Testis (tissue), 2 donors: ENCODE data around the gene NAP1L4.

Experiments used
- CTCF ChIP-seq, 3 experiments: fragments of 450-650 bp in 2 of 3; fragments of 200-600 bp in 1 of 3; sonication (generic) in 1 of 3; IDR thresholded peaks; one replicate each; pipeline ENCODE4 v1.5.1; 2016 to 2019; ENCODE audit warnings: antibody characterized with exemption in 3 of 3, mild to moderate bottlenecking in 2 of 3, moderate library complexity in 1 of 3
- POLR2A ChIP-seq: fragments of 450-650 bp; IDR thresholded peaks from one replicate; pipeline ENCODE4 v1.6.1; 2017; ENCODE audit warnings: antibody characterized with exemption, mild to moderate bottlenecking, moderate library complexity

GRCh38 chr11:2921261-2921660 lies 70.9 kb downstream of the NAP1L4 start:
- TF ChIP-seq CTCF (IDR thresholded peaks at IDR 0.05): no peak
- TF ChIP-seq POLR2A: no peak
